Measurements from ENCODE around the gene FERMT3. TPM values are rescaled to one million over a fixed set of nuclear protein-coding genes. Genes with fewer than 3 reads are reported as not detected.

The FERMT3 gene
- total and polyA plus RNA-seq, 2 of the 13 experiments (the other 11 are each of a cell fraction or from before 2014, with no cell fraction given) = 0.29 TPM; not detected in 1

DNA sequence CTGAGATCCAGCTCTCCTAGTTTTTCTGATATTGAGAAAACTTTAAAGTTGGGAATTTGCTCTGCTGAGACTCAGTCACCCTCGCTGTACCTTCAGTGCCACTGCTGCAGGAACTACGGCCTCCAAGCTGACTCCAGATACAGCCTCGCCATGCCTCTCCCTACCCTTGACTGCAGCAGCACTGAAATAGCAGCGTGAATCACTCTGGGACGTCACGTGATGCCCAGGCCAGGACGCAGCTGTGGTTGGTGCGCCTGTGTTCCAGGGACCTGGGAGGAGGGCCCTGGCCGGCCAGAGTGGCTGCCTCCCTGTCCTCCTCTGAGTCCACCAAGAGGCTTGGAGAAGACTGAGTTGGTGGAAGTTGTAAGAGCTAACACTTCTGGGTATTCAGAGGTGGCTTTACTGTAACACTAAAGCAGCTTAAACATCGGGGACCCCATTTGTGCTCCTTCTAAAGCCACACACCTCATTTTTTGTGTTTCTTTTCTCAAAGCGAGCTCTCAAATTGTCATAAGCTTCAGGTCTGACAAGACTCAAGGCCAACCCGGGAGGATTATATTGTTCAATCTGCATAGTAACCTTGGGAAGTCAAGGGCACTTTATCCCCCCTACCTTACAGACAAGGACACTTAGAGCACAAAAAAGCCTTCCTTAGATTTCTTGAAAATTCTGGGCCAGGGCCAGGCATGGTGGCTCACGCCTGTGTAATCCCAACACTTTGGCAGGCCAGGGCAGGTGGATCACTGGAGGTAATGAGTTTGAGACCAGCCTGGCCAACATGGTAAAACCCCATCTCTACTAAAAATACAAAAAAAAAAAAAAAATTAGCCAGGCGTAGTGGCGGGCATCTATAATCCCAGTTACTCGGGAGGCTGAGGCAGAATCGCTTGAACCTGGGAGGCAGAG is 24.8 kb upstream of the FERMT3 start (continued):
- no peak for TF ChIP-seq SOX13 (IDR thresholded peaks at IDR 0.05)
- TF ChIP-seq SOX13 (CRISPR knock-in tag; conservative IDR thresholded peaks at IDR 0.05 in 1 of 2, IDR thresholded peaks at IDR 0.05 in 1 of 2) = no peak
- TF ChIP-seq NFYC (CRISPR knock-in tag; IDR thresholded peaks at IDR 0.05) = peak; percentile 47; the same call in 1 of the 2 replicates
- no peak for TF ChIP-seq NFKBIZ (CRISPR knock-in tag; IDR thresholded peaks at IDR 0.05)
- no peak for TF ChIP-seq ZNF790 (CRISPR knock-in tag; IDR thresholded peaks at IDR 0.05; ENCODE audit: borderline replicate concordance)
- no peak for TF ChIP-seq JUN (CRISPR knock-in tag; IDR thresholded peaks at IDR 0.05)
- TF ChIP-seq, protein P1, sequence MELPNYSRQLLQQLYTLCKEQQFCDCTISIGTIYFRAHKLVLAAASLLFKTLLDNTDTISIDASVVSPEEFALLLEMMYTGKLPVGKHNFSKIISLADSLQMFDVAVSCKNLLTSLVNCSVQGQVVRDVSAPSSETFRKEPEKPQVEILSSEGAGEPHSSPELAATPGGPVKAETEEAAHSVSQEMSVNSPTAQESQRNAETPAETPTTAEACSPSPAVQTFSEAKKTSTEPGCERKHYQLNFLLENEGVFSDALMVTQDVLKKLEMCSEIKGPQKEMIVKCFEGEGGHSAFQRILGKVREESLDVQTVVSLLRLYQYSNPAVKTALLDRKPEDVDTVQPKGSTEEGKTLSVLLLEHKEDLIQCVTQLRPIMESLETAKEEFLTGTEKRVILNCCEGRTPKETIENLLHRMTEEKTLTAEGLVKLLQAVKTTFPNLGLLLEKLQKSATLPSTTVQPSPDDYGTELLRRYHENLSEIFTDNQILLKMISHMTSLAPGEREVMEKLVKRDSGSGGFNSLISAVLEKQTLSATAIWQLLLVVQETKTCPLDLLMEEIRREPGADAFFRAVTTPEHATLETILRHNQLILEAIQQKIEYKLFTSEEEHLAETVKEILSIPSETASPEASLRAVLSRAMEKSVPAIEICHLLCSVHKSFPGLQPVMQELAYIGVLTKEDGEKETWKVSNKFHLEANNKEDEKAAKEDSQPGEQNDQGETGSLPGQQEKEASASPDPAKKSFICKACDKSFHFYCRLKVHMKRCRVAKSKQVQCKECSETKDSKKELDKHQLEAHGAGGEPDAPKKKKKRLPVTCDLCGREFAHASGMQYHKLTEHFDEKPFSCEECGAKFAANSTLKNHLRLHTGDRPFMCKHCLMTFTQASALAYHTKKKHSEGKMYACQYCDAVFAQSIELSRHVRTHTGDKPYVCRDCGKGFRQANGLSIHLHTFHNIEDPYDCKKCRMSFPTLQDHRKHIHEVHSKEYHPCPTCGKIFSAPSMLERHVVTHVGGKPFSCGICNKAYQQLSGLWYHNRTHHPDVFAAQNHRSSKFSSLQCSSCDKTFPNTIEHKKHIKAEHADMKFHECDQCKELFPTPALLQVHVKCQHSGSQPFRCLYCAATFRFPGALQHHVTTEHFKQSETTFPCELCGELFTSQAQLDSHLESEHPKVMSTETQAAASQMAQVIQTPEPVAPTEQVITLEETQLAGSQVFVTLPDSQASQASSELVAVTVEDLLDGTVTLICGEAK (IDR thresholded peaks at IDR 0.05) = no peak
- TF ChIP-seq, protein P1 (CRISPR knock-in tag; IDR thresholded peaks at IDR 0.05) = no peak
- TF ChIP-seq, protein P2, sequence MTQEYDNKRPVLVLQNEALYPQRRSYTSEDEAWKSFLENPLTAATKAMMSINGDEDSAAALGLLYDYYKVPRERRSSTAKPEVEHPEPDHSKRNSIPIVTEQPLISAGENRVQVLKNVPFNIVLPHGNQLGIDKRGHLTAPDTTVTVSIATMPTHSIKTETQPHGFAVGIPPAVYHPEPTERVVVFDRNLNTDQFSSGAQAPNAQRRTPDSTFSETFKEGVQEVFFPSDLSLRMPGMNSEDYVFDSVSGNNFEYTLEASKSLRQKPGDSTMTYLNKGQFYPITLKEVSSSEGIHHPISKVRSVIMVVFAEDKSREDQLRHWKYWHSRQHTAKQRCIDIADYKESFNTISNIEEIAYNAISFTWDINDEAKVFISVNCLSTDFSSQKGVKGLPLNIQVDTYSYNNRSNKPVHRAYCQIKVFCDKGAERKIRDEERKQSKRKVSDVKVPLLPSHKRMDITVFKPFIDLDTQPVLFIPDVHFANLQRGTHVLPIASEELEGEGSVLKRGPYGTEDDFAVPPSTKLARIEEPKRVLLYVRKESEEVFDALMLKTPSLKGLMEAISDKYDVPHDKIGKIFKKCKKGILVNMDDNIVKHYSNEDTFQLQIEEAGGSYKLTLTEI (CRISPR knock-in tag; conservative IDR thresholded peaks at IDR 0.05) = no peak
- TF ChIP-seq SOX5 (CRISPR knock-in tag; IDR thresholded peaks at IDR 0.05; ENCODE audit: borderline replicate concordance) = peak; percentile 38; the same call in 1 of the 2 replicates
- no peak for TF ChIP-seq ZNF101 (CRISPR knock-in tag; IDR thresholded peaks at IDR 0.05; ENCODE audit: borderline replicate concordance, low read depth)
- TF ChIP-seq YEATS4 (CRISPR knock-in tag; IDR thresholded peaks at IDR 0.05; ENCODE audit: borderline replicate concordance) = no peak
- TF ChIP-seq, protein P3, sequence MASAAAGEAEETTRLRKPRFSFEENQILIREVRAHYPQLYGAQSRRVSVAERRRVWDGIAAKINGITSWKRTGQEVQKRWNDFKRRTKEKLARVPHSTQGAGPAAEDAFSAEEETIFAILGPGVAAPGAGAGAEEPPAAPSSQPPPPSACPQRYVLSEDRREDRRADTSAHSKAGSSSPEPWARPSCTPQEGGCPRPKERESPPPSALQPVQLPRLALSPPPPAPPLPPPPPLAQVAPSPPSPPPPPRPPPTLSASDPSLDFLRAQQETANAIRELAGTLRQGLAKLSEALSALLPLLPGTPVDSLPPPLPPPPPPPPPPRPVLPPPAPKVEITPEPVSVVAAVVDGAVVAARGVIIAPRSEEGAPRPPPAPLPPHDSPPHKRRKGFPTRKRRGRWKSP (CRISPR knock-in tag; IDR thresholded peaks at IDR 0.05) = no peak
- TF ChIP-seq PHF20 (CRISPR knock-in tag; IDR thresholded peaks at IDR 0.05) = no peak
- no peak for TF ChIP-seq ZNF879 (CRISPR knock-in tag; IDR thresholded peaks at IDR 0.05)
- no peak for TF ChIP-seq ZNF556 (CRISPR knock-in tag; IDR thresholded peaks at IDR 0.05; ENCODE audit: borderline replicate concordance)
- TF ChIP-seq HMGA1 (CRISPR knock-in tag; conservative IDR thresholded peaks at IDR 0.05) = no peak
- no peak for TF ChIP-seq GPN1 (CRISPR knock-in tag; IDR thresholded peaks at IDR 0.05; ENCODE audit: borderline replicate concordance)
